Stimulated activated CD8-positive, alpha-beta memory T cell treated with anti-CD3 and anti-CD28 coated beads, Interleukin-15, amount 100 ng/mL, for 4 hours (primary cell): ENCODE results near the gene PTPRA.

Experiments
- DNase-seq, 2 donors: peaks; one replicate each; pipeline ENCODE4 v3.0.0-alpha.2; 2020; ENCODE audit warnings: low read depth in 2 of 2

Gene PTPRA

GRCh38 chr20:2937902-2938301, 64.6 kb downstream of the PTPRA start:
- no peak for DNase-seq

GRCh38 chr20:2942439-2942838, 69.2 kb downstream of the PTPRA start:
- DNase-seq, result no peak

GRCh38 chr20:2946988-2947961, 74.0 kb downstream of the PTPRA start:
- no peak for DNase-seq

GRCh38 chr20:2948968-2949367, 75.7 kb downstream of the PTPRA start:
- DNase-seq, result no peak

- DNase-seq, result no peak
Observed at GRCh38 chr20:2952766-2953165, 79.5 kb downstream of the PTPRA start.

- no peak for DNase-seq
Observed at GRCh38 chr20:2955257-2955970, 82.1 kb downstream of the PTPRA start.

GRCh38 chr20:2956480-2956879, 83.2 kb downstream of the PTPRA start:
- DNase-seq, result no peak

GRCh38 chr20:2967841-2968240, 94.6 kb downstream of the PTPRA start:
- DNase-seq, result no peak

- no peak for DNase-seq
Observed at GRCh38 chr20:2972126-2972525, 98.8 kb downstream of the PTPRA start.

GRCh38 chr20:2973574-2973973, 100.3 kb downstream of the PTPRA start:
- no peak for DNase-seq

- DNase-seq, result no peak
Observed at GRCh38 chr20:2978519-2978918, 105.2 kb downstream of the PTPRA start.

GRCh38 chr20:2981646-2982045, 108.4 kb downstream of the PTPRA start:
- DNase-seq, result no peak

GRCh38 chr20:2983508-2983907, 110.2 kb downstream of the PTPRA start:
- no peak for DNase-seq

- no peak for DNase-seq
Observed at GRCh38 chr20:2984028-2984501, 110.8 kb downstream of the PTPRA start.

GRCh38 chr20:2984956-2985661, 111.8 kb downstream of the PTPRA start:
- DNase-seq, result no peak

GRCh38 chr20:2986466-2986865, 113.2 kb downstream of the PTPRA start:
- no peak for DNase-seq

- DNase-seq, result no peak
Observed at GRCh38 chr20:2987861-2988260, 114.6 kb downstream of the PTPRA start.

GRCh38 chr20:2991532-2991931, 118.3 kb downstream of the PTPRA start:
- DNase-seq, result no peak

GRCh38 chr20:2993250-2993649, 120.0 kb downstream of the PTPRA start:
- no peak for DNase-seq

- no peak for DNase-seq
Observed at GRCh38 chr20:2995796-2996195, 122.5 kb downstream of the PTPRA start.

- DNase-seq, result no peak
Observed at GRCh38 chr20:2998728-2999127, 125.4 kb downstream of the PTPRA start.

- no peak for DNase-seq
Observed at GRCh38 chr20:3000852-3001523, 127.7 kb downstream of the PTPRA start.
